ENCODE results near the gene CTNNA2. TPM values are rescaled to one million over a fixed set of nuclear protein-coding genes. Genes with fewer than 3 reads are reported as not detected.

The CTNNA2 gene
- total RNA-seq, 4 donors from 2014 or later = not detected

- no peak for TF ChIP-seq CTCF (IDR thresholded peaks at IDR 0.05; ENCODE audit: low read depth)
Measured at GRCh38 chr2:80075719-80076118, 562.9 kb downstream of the CTNNA2 start.

GRCh38 chr2:80078290-80079036, 565.6 kb downstream of the CTNNA2 start:
- no peak for TF ChIP-seq CTCF (IDR thresholded peaks at IDR 0.05; ENCODE audit: low read depth)

- TF ChIP-seq CTCF (IDR thresholded peaks at IDR 0.05; ENCODE audit: low read depth) = no peak
Measured at GRCh38 chr2:80080957-80081356, 568.1 kb downstream of the CTNNA2 start.

GRCh38 chr2:80086831-80087230, 574.0 kb downstream of the CTNNA2 start:
- TF ChIP-seq CTCF (IDR thresholded peaks at IDR 0.05; ENCODE audit: low read depth) = no peak

GRCh38 chr2:80091237-80091636, 578.4 kb downstream of the CTNNA2 start:
- TF ChIP-seq CTCF (IDR thresholded peaks at IDR 0.05; ENCODE audit: low read depth) = no peak

GRCh38 chr2:80092474-80092873, 579.6 kb downstream of the CTNNA2 start:
- no peak for TF ChIP-seq CTCF (IDR thresholded peaks at IDR 0.05; ENCODE audit: low read depth)

- no peak for TF ChIP-seq CTCF (IDR thresholded peaks at IDR 0.05; ENCODE audit: low read depth)
Measured at GRCh38 chr2:80102026-80102425, 589.2 kb downstream of the CTNNA2 start.

Data from subcutaneous adipose tissue (tissue), 4 donors.